Anterior cingulate cortex (tissue), 58 donors: ENCODE measurements around the gene PIK3C2G.
"Not testable (repeated sequence)": the region's sequence is repeated elsewhere in the genome, so short reads cannot be mapped to it uniquely, and the experiment has no call there.

ENCODE experiments used
- DNase-seq, 58 donors: peaks; one replicate each; lab custom pipeline; 2025; lab: John Stamatoyannopoulos, UW

Gene PIK3C2G

GRCh38 chr12:18684430-18684829, 423.1 kb downstream of the PIK3C2G start:
- DNase-seq, result no peak

GRCh38 chr12:18689771-18690170, 428.5 kb downstream of the PIK3C2G start:
- DNase-seq, result no peak

GRCh38 chr12:18690653-18691052, 429.3 kb downstream of the PIK3C2G start:
- DNase-seq, result no peak

- DNase-seq, result not testable (repeated sequence)
Observed at GRCh38 chr12:18693986-18694385, 432.7 kb downstream of the PIK3C2G start.

GRCh38 chr12:18696971-18697602, 435.8 kb downstream of the PIK3C2G start:
- DNase-seq, result no peak
